HepG2 (cell line): ENCODE data around the gene ABCB8. TPM values are rescaled to one million over a fixed set of nuclear protein-coding genes. Genes with fewer than 3 reads are reported as not detected.

Experiments
- CENPX ChIP-seq: sonication (generic); formaldehyde crosslinking; IDR thresholded peaks from 2 replicates; pipeline ENCODE4 v1.9.0; 2021; ENCODE audit warnings: mild to moderate bottlenecking, missing genetic modification reagents, moderate library complexity
- FLYWCH1 ChIP-seq: sonication (generic); formaldehyde crosslinking; IDR thresholded peaks from 2 replicates; pipeline ENCODE4 v1.8.1; 2023; ENCODE audit warnings: mild to moderate bottlenecking, missing genetic modification reagents
- GTF3A ChIP-seq: sonication (generic); formaldehyde crosslinking; conservative IDR thresholded peaks from 2 replicates; pipeline ENCODE4 v1.4.0; 2020; ENCODE audit warnings: mild to moderate bottlenecking, missing genetic modification reagents
- MAFK ChIP-seq, 2 experiments: IDR thresholded peaks in 1 of 2; conservative IDR thresholded peaks in 1 of 2; 2 replicates each; pipeline ENCODE4 v1.6.1; 2011; ENCODE audit warnings: improper control_type of control experiment in 2 of 2, low read length in 2 of 2
- SETDB1 ChIP-seq: sonication (generic); formaldehyde crosslinking; IDR thresholded peaks from 2 replicates; pipeline ENCODE4 v1.5.1; 2020; ENCODE audit warnings: missing genetic modification reagents, mild to moderate bottlenecking, borderline replicate concordance
- SNAI1 ChIP-seq: sonication (generic); formaldehyde crosslinking; IDR thresholded peaks from 2 replicates; pipeline ENCODE4 v1.5.0; 2020; ENCODE audit warnings: mild to moderate bottlenecking, missing genetic modification reagents, borderline replicate concordance
- TBP ChIP-seq: sonication (generic); formaldehyde crosslinking; IDR thresholded peaks from 2 replicates; pipeline ENCODE4 v1.5.0; 2020; ENCODE audit warnings: missing genetic modification reagents
- TEAD3 ChIP-seq: optimal IDR thresholded peaks from 2 replicates; pipeline ENCODE3; 2016; ENCODE audit warnings: borderline replicate concordance
- ZNF264 ChIP-seq: sonication (generic); formaldehyde crosslinking; IDR thresholded peaks from 2 replicates; pipeline ENCODE4 v1.4.0; 2020; ENCODE audit warnings: missing genetic modification reagents
- ZNF761 ChIP-seq: sonication (generic); formaldehyde crosslinking; conservative IDR thresholded peaks from 2 replicates; pipeline ENCODE4 v1.4.0; 2020; ENCODE audit warnings: mild to moderate bottlenecking, missing genetic modification reagents
- polyA plus RNA-seq, 8 experiments: library from polyadenylated mRNA; depleted of rRNA in 3 of 8; stranded (reverse) in 7 of 8; unstranded in 1 of 8; fragments of >200 nt; fragmentation: Illumina TruSeq in 4 of 8; extraction: Trizol in 4 of 8; gene quantifications; 2 replicates each; pipeline versions ENCODE4 v1.2.1 to v1.2.3, GENCODE V29; 2011 to 2016; ENCODE audit warnings: low read depth in 4 of 8, missing spikeins in 1 of 8, mixed read lengths in 1 of 8; ENCODE audit not compliant: insufficient read depth in 1 of 8
- total RNA-seq, 5 experiments: library from RNA; depleted of rRNA; stranded (reverse); fragments of >200 nt; fragmentation: Illumina TruSeq; extraction: Trizol; gene quantifications; 2 replicates each; pipeline ENCODE4 v1.2.3, GENCODE V29; 2016; ENCODE audit warnings: low read depth in 1 of 5
- TF ChIP-seq, protein P1 (sequence below): IDR thresholded peaks from 2 replicates; pipeline ENCODE4 v1.6.1; 2016; ENCODE audit warnings: control low read depth
- TF ChIP-seq, protein P2 (sequence below): IDR thresholded peaks from 2 replicates; pipeline ENCODE4 v1.4.0; 2020; ENCODE audit warnings: mild to moderate bottlenecking, missing genetic modification reagents
- TF ChIP-seq, protein P3 (sequence below): sonication (generic); formaldehyde crosslinking; conservative IDR thresholded peaks from 2 replicates; pipeline ENCODE4 v1.8.0; 2022; ENCODE audit warnings: mild to moderate bottlenecking, moderate library complexity, missing genetic modification reagents
- TF ChIP-seq, protein P4 (sequence below): fragments of 450-650 bp; IDR thresholded peaks from 2 replicates; pipeline ENCODE4 v1.6.1; 2017
- TF ChIP-seq, protein P5 (sequence below): sonication (generic); formaldehyde crosslinking; IDR thresholded peaks from 2 replicates; pipeline ENCODE4 v1.5.0; 2020; ENCODE audit warnings: mild to moderate bottlenecking, missing genetic modification reagents
- TF ChIP-seq, protein P6 (sequence below): sonication (generic); formaldehyde crosslinking; IDR thresholded peaks from 2 replicates; pipeline ENCODE4 v1.4.0; 2020; ENCODE audit warnings: mild to moderate bottlenecking, missing genetic modification reagents
- TF ChIP-seq, protein P7 (sequence below): IDR thresholded peaks from 2 replicates; pipeline ENCODE4 v1.6.1; 2016

The ABCB8 gene
- total and polyA plus RNA-seq, 2 of the 13 experiments (the other 11 are each of a cell fraction or from before 2014, with no cell fraction given): 6.6 to 16.7 TPM

DNA sequence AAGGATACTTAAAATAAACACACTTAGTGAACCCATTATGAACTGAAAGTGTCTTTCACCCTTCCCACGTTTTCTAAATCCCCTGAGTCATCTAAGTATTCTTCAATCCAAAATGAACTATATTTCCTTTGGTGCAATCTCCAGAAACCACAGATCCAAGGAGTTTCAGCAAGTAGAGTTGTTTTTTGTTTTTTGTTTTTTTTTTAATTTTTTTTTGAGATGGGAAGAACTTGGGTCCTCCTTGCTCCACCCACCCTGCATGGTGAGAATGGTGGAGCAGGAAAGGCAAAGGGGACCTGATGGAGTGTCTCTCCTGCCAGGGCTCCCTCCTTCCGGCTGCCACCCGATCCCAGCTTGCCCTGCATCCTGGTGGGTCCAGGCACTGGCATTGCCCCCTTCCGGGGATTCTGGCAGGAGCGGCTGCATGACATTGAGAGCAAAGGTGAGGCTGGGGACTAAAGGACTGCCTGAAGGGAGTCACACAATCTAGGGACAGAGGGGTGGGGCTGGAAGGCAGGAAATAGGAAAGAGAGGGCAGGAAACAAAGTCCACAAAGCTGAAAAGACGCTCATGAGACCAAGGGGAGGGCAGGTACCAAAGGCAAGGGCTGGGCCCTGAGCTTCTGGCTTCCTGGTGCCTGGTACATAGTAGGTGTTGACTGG, 16.1 kb upstream of the ABCB8 start (continued):
- TF ChIP-seq, protein P1, sequence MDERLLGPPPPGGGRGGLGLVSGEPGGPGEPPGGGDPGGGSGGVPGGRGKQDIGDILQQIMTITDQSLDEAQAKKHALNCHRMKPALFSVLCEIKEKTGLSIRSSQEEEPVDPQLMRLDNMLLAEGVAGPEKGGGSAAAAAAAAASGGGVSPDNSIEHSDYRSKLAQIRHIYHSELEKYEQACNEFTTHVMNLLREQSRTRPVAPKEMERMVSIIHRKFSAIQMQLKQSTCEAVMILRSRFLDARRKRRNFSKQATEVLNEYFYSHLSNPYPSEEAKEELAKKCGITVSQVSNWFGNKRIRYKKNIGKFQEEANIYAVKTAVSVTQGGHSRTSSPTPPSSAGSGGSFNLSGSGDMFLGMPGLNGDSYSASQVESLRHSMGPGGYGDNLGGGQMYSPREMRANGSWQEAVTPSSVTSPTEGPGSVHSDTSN (CRISPR knock-in tag): no peak
- TF ChIP-seq, protein P2, sequence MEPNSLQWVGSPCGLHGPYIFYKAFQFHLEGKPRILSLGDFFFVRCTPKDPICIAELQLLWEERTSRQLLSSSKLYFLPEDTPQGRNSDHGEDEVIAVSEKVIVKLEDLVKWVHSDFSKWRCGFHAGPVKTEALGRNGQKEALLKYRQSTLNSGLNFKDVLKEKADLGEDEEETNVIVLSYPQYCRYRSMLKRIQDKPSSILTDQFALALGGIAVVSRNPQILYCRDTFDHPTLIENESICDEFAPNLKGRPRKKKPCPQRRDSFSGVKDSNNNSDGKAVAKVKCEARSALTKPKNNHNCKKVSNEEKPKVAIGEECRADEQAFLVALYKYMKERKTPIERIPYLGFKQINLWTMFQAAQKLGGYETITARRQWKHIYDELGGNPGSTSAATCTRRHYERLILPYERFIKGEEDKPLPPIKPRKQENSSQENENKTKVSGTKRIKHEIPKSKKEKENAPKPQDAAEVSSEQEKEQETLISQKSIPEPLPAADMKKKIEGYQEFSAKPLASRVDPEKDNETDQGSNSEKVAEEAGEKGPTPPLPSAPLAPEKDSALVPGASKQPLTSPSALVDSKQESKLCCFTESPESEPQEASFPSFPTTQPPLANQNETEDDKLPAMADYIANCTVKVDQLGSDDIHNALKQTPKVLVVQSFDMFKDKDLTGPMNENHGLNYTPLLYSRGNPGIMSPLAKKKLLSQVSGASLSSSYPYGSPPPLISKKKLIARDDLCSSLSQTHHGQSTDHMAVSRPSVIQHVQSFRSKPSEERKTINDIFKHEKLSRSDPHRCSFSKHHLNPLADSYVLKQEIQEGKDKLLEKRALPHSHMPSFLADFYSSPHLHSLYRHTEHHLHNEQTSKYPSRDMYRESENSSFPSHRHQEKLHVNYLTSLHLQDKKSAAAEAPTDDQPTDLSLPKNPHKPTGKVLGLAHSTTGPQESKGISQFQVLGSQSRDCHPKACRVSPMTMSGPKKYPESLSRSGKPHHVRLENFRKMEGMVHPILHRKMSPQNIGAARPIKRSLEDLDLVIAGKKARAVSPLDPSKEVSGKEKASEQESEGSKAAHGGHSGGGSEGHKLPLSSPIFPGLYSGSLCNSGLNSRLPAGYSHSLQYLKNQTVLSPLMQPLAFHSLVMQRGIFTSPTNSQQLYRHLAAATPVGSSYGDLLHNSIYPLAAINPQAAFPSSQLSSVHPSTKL (CRISPR knock-in tag): peak; percentile 37
- TF ChIP-seq FLYWCH1 (CRISPR knock-in tag): no peak
- TF ChIP-seq TEAD3: no peak
- TF ChIP-seq, protein P3, sequence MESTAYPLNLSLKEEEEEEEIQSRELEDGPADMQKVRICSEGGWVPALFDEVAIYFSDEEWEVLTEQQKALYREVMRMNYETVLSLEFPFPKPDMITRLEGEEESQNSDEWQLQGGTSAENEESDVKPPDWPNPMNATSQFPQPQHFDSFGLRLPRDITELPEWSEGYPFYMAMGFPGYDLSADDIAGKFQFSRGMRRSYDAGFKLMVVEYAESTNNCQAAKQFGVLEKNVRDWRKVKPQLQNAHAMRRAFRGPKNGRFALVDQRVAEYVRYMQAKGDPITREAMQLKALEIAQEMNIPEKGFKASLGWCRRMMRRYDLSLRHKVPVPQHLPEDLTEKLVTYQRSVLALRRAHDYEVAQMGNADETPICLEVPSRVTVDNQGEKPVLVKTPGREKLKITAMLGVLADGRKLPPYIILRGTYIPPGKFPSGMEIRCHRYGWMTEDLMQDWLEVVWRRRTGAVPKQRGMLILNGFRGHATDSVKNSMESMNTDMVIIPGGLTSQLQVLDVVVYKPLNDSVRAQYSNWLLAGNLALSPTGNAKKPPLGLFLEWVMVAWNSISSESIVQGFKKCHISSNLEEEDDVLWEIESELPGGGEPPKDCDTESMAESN: no peak
- TF ChIP-seq, protein P4, sequence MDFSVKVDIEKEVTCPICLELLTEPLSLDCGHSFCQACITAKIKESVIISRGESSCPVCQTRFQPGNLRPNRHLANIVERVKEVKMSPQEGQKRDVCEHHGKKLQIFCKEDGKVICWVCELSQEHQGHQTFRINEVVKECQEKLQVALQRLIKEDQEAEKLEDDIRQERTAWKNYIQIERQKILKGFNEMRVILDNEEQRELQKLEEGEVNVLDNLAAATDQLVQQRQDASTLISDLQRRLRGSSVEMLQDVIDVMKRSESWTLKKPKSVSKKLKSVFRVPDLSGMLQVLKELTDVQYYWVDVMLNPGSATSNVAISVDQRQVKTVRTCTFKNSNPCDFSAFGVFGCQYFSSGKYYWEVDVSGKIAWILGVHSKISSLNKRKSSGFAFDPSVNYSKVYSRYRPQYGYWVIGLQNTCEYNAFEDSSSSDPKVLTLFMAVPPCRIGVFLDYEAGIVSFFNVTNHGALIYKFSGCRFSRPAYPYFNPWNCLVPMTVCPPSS: no peak
- TF ChIP-seq, protein P5, sequence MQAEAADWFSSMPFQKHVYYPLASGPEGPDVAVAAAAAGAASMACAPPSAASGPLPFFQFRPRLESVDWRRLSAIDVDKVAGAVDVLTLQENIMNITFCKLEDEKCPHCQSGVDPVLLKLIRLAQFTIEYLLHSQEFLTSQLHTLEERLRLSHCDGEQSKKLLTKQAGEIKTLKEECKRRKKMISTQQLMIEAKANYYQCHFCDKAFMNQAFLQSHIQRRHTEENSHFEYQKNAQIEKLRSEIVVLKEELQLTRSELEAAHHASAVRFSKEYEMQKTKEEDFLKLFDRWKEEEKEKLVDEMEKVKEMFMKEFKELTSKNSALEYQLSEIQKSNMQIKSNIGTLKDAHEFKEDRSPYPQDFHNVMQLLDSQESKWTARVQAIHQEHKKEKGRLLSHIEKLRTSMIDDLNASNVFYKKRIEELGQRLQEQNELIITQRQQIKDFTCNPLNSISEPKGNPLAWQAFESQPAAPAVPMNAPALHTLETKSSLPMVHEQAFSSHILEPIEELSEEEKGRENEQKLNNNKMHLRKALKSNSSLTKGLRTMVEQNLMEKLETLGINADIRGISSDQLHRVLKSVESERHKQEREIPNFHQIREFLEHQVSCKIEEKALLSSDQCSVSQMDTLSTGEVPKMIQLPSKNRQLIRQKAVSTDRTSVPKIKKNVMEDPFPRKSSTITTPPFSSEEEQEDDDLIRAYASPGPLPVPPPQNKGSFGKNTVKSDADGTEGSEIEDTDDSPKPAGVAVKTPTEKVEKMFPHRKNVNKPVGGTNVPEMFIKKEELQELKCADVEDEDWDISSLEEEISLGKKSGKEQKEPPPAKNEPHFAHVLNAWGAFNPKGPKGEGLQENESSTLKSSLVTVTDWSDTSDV (CRISPR knock-in tag): no peak
- TF ChIP-seq ZNF761: no peak
- TF ChIP-seq SNAI1: no peak
- no peak for TF ChIP-seq SETDB1 (CRISPR knock-in tag)
- TF ChIP-seq MAFK (conservative IDR thresholded peaks at IDR 0.05 in 1 of 2, IDR thresholded peaks at IDR 0.05 in 1 of 2; ENCODE audit: low read length in 2 of 2): no peak
- TF ChIP-seq CENPX (CRISPR knock-in tag): no peak
- no peak for TF ChIP-seq GTF3A (CRISPR knock-in tag)
- 0 out of 2 replicates have a peak, but pooled peaks have one; percentile 35 for TF ChIP-seq ZNF264 (CRISPR knock-in tag)
- TF ChIP-seq, protein P6, sequence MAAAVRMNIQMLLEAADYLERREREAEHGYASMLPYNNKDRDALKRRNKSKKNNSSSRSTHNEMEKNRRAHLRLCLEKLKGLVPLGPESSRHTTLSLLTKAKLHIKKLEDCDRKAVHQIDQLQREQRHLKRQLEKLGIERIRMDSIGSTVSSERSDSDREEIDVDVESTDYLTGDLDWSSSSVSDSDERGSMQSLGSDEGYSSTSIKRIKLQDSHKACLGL: no peak
- TF ChIP-seq TBP (CRISPR knock-in tag): no peak
- TF ChIP-seq, protein P7, sequence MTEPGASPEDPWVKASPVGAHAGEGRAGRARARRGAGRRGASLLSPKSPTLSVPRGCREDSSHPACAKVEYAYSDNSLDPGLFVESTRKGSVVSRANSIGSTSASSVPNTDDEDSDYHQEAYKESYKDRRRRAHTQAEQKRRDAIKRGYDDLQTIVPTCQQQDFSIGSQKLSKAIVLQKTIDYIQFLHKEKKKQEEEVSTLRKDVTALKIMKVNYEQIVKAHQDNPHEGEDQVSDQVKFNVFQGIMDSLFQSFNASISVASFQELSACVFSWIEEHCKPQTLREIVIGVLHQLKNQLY: no peak
